ENCODE measurements around the gene RPL28. TPM values are rescaled to one million over a fixed set of nuclear protein-coding genes. Genes with fewer than 3 reads are reported as not detected.

Gene RPL28
- total and polyA plus RNA-seq, 10 of the 15 experiments (the other 5 are each of a cell fraction or from before 2014, with no cell fraction given), result 260 to 3,542 (median 891) TPM

GRCh38 chr19:55352040-55352439 lies 33.7 kb upstream of the RPL28 start:
- no peak for FAIRE-seq
- H3K4me2 ChIP-seq (ENCODE audit: control insufficient read depth, insufficient read depth), result no peak overlapping the region
- ChIA-PET RAD21 (ENCODE audit: unreplicated experiment) (no interaction called here), POLR2A (no interaction called here), SMC1A (ENCODE audit: uncharacterized antibody, unreplicated experiment) (interaction anchor here (1.1 kb wide), 1 partner anchor 13 kb away, joined by 3 read pairs; the partner anchor contains the start of gene KMT5C), CTCF (no interaction called here)
- DNase-seq (ENCODE audit: low read depth, low spot score), result no peak
- 0% methylated on average over 6 of the region's 6 CpGs for WGBS (ENCODE audit: insufficient coverage, insufficient replicate concordance, low lambda C conversion rate, missing lambda C conversion rate)
- H3K79me2 ChIP-seq (ENCODE audit: control insufficient read depth, insufficient read depth, low read length), result no peaks in the 10 kb centered on the region
- in situ Hi-C loops (cut with MboI) (no loop called here), intact Hi-C loops (cut with micrococcal nuclease; ENCODE audit: unreplicated experiment) (no loop called here)
- no peak for ATAC-seq
- no peak overlapping the region for H3K27ac ChIP-seq (ENCODE audit: control insufficient read depth, insufficient read depth)
- H3K9ac ChIP-seq (ENCODE audit: control insufficient read depth, insufficient read depth, low read length), result no peak overlapping the region
- no peaks in the 10 kb centered on the region for H3K9me3 ChIP-seq (replicated peaks; ENCODE audit: control insufficient read depth, insufficient read depth, low read length)
- no TSS peak for BruUV-seq (replicated peaks)
- H3K36me3 ChIP-seq (ENCODE audit: control insufficient read depth in 2 of 2, insufficient read depth in 2 of 2, low read length in 1 of 2), result no peaks in the 10 kb centered on the region
- H2AFZ ChIP-seq (ENCODE audit: control insufficient read depth, low read depth, low read length), result no peak overlapping the region
- H4K20me1 ChIP-seq (ENCODE audit: control insufficient read depth, insufficient read depth), result no peaks in the 10 kb centered on the region; the same call in 1 of the 2 replicates
- H3K4me3 ChIP-seq, result no peak overlapping the region
- H3K4me1 ChIP-seq (ENCODE audit: control insufficient read depth, insufficient read depth, low read length), result no peaks in the 10 kb centered on the region; the same call in 1 of the 2 replicates
- peaks cover 4 to 13% of the 10 kb centered on the region in 2 experiments; a peak in 3 of 4 replicates for H3K27me3 ChIP-seq (replicated peaks in 1 of 2; ENCODE audit: control insufficient read depth in 2 of 2, insufficient read depth in 2 of 2, low read length in 1 of 2)
- TF ChIP-seq ZSCAN29 (IDR thresholded peaks at IDR 0.05) (no peak), NR2C1 (IDR thresholded peaks at IDR 0.05) (no peak), TARDBP (IDR thresholded peaks at IDR 0.05; ENCODE audit: borderline replicate concordance) (no peak), NFYA (IDR thresholded peaks at IDR 0.05; ENCODE audit: borderline replicate concordance, low read depth, low read length) (no peak), BMI1 (IDR thresholded peaks at IDR 0.05; ENCODE audit: borderline replicate concordance) (no peak), FOXK2 (IDR thresholded peaks at IDR 0.05) (no peak), CEBPB (IDR thresholded peaks at IDR 0.05; ENCODE audit: borderline replicate concordance in 1 of 2, low read depth in 2 of 2, low read length in 2 of 2) (no peak), ATF2 (IDR thresholded peaks at IDR 0.05; ENCODE audit: low read length) (no peak), BRCA1 (IDR thresholded peaks at IDR 0.05; ENCODE audit: low read depth, low read length) (no peak), POU2F2 (IDR thresholded peaks at IDR 0.05; ENCODE audit: borderline replicate concordance, low read depth, low read length) (no peak), NRF1 (conservative IDR thresholded peaks at IDR 0.05; ENCODE audit: low read depth, low read length) (no peak), ZNF217 (IDR thresholded peaks at IDR 0.05) (no peak), ZNF622 (IDR thresholded peaks at IDR 0.05) (no peak), SREBF1 (IDR thresholded peaks at IDR 0.05; ENCODE audit: low read length) (no peak)
